Thoracic aorta (tissue), 2 donors: ENCODE results near the gene NOS1. TPM values are rescaled to one million over a fixed set of nuclear protein-coding genes. Genes with fewer than 3 reads are reported as not detected.
"Not testable (repeated sequence)": the region's sequence is repeated elsewhere in the genome, so short reads cannot be mapped to it uniquely, and the experiment has no call there.

Experiments used
- ATAC-seq: fragments of 150-250 bp; one replicate; pipeline ENCODE4 v1.8.0; 2017; ENCODE audit warnings: low read depth; ENCODE audit not compliant: insufficient number of reproducible peaks, low FRiP score
- DNase-seq: peaks from one replicate; pipeline ENCODE4 v3.0.0-alpha.2; 2020; ENCODE audit warnings: low spot score
- H3K27ac ChIP-seq, 2 donors: fragments of 200-600 bp; sonication (generic); 1 replicate in 1 of 2; 2 replicates in 1 of 2; pipeline ENCODE4 v1.5.1; 2016; ENCODE audit warnings: mild to moderate bottlenecking in 2 of 2, moderate library complexity in 2 of 2
- H3K27me3 ChIP-seq: fragments of 200-600 bp; sonication (generic); replicated peaks from 2 replicates; pipeline ENCODE4 v1.6.0; 2016; ENCODE audit warnings: mild to moderate bottlenecking; ENCODE audit not compliant: insufficient read depth
- H3K36me3 ChIP-seq: fragments of 200-600 bp; sonication (generic); one replicate; pipeline ENCODE4 v1.5.1; 2016
- H3K4me1 ChIP-seq, 2 donors: fragments of 200-600 bp; sonication (generic); 1 replicate in 1 of 2; 2 replicates in 1 of 2; pipeline versions ENCODE4 v1.5.1 to v1.6.0; 2016; ENCODE audit warnings: low read depth in 2 of 2, mild to moderate bottlenecking in 1 of 2; ENCODE audit not compliant: control insufficient read depth in 1 of 2
- H3K4me3 ChIP-seq: fragments of 200-600 bp; sonication (generic); 2 replicates; pipeline ENCODE4 v1.5.1; 2016; ENCODE audit warnings: mild to moderate bottlenecking
- H3K9me3 ChIP-seq: fragments of 200-600 bp; sonication (generic); 2 replicates; pipeline ENCODE4 v1.5.1; 2016
- CTCF ChIP-seq: fragments of 200-600 bp; sonication (generic); IDR thresholded peaks from one replicate; pipeline ENCODE4 v1.5.1; 2019; ENCODE audit warnings: antibody characterized with exemption
- total RNA-seq, 2 donors: library from RNA; depleted of rRNA; stranded (reverse); fragments of >200 nt; gene quantifications; one replicate each; pipeline versions ENCODE4 v1.1.0 to v1.2.3, GENCODE V29; 2016

Gene NOS1
- total RNA-seq, 2 donors from 2014 or later: 0.07 to 0.14 TPM

DNA sequence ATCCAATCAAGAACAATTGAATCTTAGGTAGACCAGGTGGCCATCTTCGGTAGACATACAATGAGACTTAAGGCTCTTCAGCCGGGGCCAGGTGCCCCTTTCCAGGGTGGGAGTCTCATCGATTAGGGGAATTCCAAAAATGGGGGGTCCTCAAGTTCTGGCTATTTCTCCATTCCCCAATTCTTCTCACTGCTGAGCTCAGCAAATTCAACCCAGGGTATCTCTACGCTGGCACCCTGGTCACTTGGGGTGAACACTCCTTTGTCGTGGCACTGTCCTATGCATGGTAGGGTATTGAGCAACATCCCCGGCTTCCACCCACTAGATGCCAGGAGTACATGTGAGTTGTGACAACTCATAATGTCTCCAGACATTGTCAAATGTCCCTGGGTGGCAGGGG lies 136.2 kb downstream of the NOS1 start:
- H3K9me3 ChIP-seq: no peaks in the 10 kb centered on the region
- ATAC-seq (no peak), DNase-seq (no peak)
- H3K36me3 ChIP-seq: no peaks in the 10 kb centered on the region
- H3K27ac ChIP-seq: no peak overlapping the region
- H3K4me1 ChIP-seq: no peaks in the 10 kb centered on the region
- H3K4me3 ChIP-seq: no peak overlapping the region
- H3K27me3 ChIP-seq: no peaks in the 10 kb centered on the region
- no peak for TF ChIP-seq CTCF

GRCh38 chr12:117220947-117221346 lies 140.5 kb downstream of the NOS1 start:
- not testable (repeated sequence) for ATAC-seq, DNase-seq, H3K4me1 ChIP-seq, H3K9me3 ChIP-seq, H3K4me3 ChIP-seq, H3K27ac ChIP-seq, H3K27me3 ChIP-seq, H3K36me3 ChIP-seq

DNA sequence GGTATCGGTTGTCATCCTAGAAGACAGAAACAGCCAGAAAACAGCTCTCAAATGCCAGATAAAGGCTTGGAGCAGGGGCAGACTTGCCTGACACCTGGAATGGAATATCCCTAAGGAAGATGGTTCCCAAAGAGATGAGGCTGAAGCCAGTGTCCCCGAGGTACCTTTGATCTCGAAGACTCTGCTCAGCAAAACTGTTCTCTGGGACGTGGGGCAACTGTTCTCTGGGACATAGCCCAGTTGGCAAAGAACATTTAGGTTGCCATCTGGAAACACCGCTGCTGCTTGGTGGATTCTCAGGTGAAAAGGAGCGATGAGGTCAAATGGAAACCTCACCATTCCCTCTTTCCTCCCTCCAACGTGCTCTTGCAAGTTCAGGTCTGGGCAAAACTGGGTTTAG lies 143.3 kb downstream of the NOS1 start:
- ATAC-seq (no peak), DNase-seq (no peak)
- Histone ChIP-seq H3K4me1 (no peaks in the 10 kb centered on the region), H3K27ac (no peak overlapping the region), H3K9me3 (no peaks in the 10 kb centered on the region), H3K36me3 (no peaks in the 10 kb centered on the region), H3K27me3 (no peaks in the 10 kb centered on the region), H3K4me3 (no peak overlapping the region)
- no peak for TF ChIP-seq CTCF

GRCh38 chr12:117216686-117217085 lies 144.7 kb downstream of the NOS1 start:
- H3K4me3 ChIP-seq: no peak overlapping the region
- DNase-seq: no peak
- H3K27ac ChIP-seq: no peak overlapping the region
- no peak for ATAC-seq
- no peaks in the 10 kb centered on the region for H3K9me3 ChIP-seq
- no peaks in the 10 kb centered on the region for H3K4me1 ChIP-seq
- no peaks in the 10 kb centered on the region for H3K27me3 ChIP-seq
- no peaks in the 10 kb centered on the region for H3K36me3 ChIP-seq
- TF ChIP-seq CTCF: no peak

DNA sequence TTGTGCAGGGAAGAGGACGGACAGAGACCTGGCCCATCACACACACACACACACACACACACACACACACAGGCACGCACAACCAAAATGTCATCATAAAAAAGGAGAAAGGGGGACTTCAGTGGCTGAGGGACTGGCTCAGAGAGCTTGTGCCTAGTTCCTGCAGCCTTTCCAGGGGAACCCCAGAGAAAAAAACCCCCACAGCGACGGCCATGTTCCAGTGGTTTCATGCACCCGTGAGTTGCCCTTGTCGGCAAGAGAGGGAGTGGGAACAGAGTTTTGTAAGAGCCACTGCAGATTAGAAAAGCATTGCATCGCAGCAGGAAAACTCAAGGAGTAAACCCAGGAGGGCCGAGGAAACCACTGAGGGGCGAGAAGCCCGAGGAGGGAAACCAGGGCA lies 146.6 kb downstream of the NOS1 start:
- no peaks in the 10 kb centered on the region for H3K27me3 ChIP-seq
- no peak for TF ChIP-seq CTCF
- H3K4me1 ChIP-seq: no peaks in the 10 kb centered on the region
- no peaks in the 10 kb centered on the region for H3K36me3 ChIP-seq
- no peak overlapping the region for H3K4me3 ChIP-seq
- ATAC-seq (no peak), DNase-seq (no peak)
- no peak overlapping the region for H3K27ac ChIP-seq
- H3K9me3 ChIP-seq: no peaks in the 10 kb centered on the region

DNA sequence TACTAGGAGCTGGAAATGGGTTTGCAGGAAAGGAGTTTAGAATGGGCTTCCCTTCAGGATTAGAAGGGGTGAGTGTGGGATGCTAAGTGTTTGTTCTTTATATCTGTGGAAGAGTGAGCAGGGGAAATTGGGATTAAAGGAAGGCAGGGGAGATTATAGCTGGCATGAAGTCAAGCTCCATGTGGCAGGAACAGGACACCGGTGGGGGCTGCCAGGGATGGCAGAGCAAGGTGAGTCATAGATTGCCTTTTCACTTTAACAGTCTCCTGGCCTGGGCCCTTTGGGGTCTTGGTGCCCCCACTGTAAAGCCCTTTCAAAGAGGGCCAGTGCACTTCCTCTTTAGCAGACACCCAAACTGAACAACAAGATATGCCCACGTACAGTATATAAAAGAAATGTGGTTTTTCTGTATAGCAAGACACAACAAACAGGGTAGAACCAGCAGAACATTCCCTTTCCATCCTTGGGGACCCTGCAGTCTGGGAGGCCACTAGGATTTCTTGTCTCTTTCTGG lies 148.1 kb downstream of the NOS1 start:
- Histone ChIP-seq H3K27ac (no peak overlapping the region), H3K36me3 (no peaks in the 10 kb centered on the region), H3K4me3 (no peak overlapping the region), H3K27me3 (no peaks in the 10 kb centered on the region), H3K9me3 (no peaks in the 10 kb centered on the region), H3K4me1 (no peaks in the 10 kb centered on the region)
- ATAC-seq (no peak), DNase-seq (no peak)
- TF ChIP-seq CTCF: no peak
